ENCODE measurements around the gene SLC35F1. TPM values are rescaled to one million over a fixed set of nuclear protein-coding genes. Genes with fewer than 3 reads are reported as not detected.

Gene SLC35F1
- total RNA-seq, 1 donor from 2014 or later = not detected

DNA sequence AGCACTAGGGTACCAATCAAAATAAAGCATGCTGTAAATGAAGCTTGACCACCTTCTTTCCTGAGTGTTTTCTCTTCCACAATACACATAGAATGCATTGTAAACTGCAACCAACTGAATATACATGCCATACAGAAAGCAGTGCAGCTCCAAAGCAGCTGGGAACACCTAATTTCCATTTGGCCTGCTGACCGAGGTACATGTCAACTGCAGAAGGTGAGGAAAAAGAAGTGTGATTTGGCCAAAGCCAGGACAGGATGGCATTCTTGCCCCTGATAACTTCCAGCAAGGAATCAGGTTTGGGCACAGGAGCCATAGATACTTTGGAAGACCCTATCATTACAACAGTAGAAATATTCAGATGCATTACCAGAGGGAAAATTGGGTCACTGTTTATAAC lies 258.4 kb downstream of the SLC35F1 start:
- Mint-ChIP-seq H3K4me3 (ENCODE audit: unreplicated experiment) (no peak overlapping the region), H3K27me3 (ENCODE audit: unreplicated experiment) (peaks cover 7% of the 10 kb centered on the region), H3K36me3 (ENCODE audit: unreplicated experiment) (no peaks in the 10 kb centered on the region), H3K27ac (ENCODE audit: unreplicated experiment) (no peak overlapping the region), H3K9me3 (ENCODE audit: unreplicated experiment) (no peaks in the 10 kb centered on the region), H3K4me1 (ENCODE audit: unreplicated experiment) (no peaks in the 10 kb centered on the region)
- DNase-seq (ENCODE audit: extremely low spot score, unreplicated experiment) = no peak
- TF ChIP-seq, protein P1, sequence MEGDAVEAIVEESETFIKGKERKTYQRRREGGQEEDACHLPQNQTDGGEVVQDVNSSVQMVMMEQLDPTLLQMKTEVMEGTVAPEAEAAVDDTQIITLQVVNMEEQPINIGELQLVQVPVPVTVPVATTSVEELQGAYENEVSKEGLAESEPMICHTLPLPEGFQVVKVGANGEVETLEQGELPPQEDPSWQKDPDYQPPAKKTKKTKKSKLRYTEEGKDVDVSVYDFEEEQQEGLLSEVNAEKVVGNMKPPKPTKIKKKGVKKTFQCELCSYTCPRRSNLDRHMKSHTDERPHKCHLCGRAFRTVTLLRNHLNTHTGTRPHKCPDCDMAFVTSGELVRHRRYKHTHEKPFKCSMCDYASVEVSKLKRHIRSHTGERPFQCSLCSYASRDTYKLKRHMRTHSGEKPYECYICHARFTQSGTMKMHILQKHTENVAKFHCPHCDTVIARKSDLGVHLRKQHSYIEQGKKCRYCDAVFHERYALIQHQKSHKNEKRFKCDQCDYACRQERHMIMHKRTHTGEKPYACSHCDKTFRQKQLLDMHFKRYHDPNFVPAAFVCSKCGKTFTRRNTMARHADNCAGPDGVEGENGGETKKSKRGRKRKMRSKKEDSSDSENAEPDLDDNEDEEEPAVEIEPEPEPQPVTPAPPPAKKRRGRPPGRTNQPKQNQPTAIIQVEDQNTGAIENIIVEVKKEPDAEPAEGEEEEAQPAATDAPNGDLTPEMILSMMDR (IDR thresholded peaks at IDR 0.05) = no peak

DNA sequence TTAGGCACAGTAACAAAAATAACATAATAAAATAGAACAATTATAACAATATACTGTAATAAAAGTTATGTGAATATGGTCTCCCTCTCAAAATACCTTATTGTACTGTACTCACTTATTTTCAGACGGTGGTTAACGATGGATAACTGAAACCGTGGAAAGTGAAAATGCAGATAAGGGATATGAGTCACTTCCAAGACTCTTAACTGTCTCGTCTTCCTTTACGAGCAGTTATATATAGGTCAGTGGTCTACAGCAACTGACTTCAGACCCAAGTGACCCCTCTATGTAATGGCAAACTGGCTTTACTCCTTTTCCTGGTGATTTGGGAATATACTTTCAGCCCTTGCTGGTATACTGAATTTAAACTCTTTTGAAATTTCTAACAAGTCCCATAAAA lies 261.4 kb downstream of the SLC35F1 start:
- Mint-ChIP-seq H3K36me3 (ENCODE audit: unreplicated experiment) (no peaks in the 10 kb centered on the region), H3K4me1 (ENCODE audit: unreplicated experiment) (no peaks in the 10 kb centered on the region), H3K27ac (ENCODE audit: unreplicated experiment) (no peak overlapping the region), H3K9me3 (ENCODE audit: unreplicated experiment) (peaks cover under 1% of the 10 kb centered on the region), H3K4me3 (ENCODE audit: unreplicated experiment) (no peak overlapping the region), H3K27me3 (ENCODE audit: unreplicated experiment) (peaks cover 7% of the 10 kb centered on the region)
- no peak for DNase-seq (ENCODE audit: extremely low spot score, unreplicated experiment)
- TF ChIP-seq, protein P1 (IDR thresholded peaks at IDR 0.05) = no peak

DNA sequence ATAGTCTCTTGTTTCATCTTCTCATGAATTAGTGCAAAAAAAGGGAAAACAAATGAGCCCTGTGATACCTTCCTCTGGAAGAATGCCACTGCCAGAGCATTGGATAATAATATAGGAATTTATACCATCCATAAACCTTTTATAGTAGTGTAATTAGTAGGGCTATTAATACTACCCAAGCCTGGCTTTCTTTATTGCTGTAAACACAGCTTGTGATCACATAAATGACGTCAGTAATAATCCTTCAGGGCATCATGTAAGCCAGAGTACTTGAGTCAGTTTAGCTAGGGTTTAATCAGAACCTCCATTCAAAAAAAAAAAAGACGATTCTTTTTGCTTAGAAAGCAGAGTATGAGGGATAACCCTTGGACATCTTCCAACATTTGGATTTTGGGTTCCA lies 264.8 kb downstream of the SLC35F1 start:
- Mint-ChIP-seq H3K27ac (ENCODE audit: unreplicated experiment) (no peak overlapping the region), H3K4me3 (ENCODE audit: unreplicated experiment) (no peak overlapping the region)

DNA sequence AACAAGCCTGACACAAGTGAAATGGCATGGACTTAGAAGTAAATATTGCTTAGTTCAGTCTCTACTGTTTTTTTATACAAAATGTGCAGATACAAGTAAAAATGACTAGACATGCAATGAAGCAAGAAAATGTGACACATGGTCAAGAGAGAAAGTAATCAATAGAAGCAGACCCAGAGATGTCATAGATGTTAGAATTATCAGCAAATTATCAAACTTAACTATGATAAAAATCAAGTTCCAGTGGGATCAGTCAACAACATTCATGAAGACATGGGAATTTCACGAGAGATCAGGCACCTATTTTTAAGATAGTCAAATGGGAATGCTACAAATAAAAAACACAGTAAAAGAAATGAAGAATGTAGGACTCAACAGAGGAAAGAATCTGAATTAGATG lies 267.0 kb downstream of the SLC35F1 start:
- Mint-ChIP-seq H3K27ac (ENCODE audit: unreplicated experiment) (no peak overlapping the region), H3K4me1 (ENCODE audit: unreplicated experiment) (no peaks in the 10 kb centered on the region), H3K4me3 (ENCODE audit: unreplicated experiment) (no peak overlapping the region), H3K36me3 (ENCODE audit: unreplicated experiment) (no peaks in the 10 kb centered on the region), H3K27me3 (ENCODE audit: unreplicated experiment) (peaks cover 16% of the 10 kb centered on the region), H3K9me3 (ENCODE audit: unreplicated experiment) (peaks cover 14% of the 10 kb centered on the region)
- TF ChIP-seq, protein P1 (IDR thresholded peaks at IDR 0.05) = no peak
- no peak for DNase-seq (ENCODE audit: extremely low spot score, unreplicated experiment)

More for the DNA sequence above, 264.8 kb downstream of the SLC35F1 start:
- Mint-ChIP-seq H3K27me3 (ENCODE audit: unreplicated experiment) (peaks cover 16% of the 10 kb centered on the region), H3K4me1 (ENCODE audit: unreplicated experiment) (no peaks in the 10 kb centered on the region), H3K9me3 (ENCODE audit: unreplicated experiment) (peaks cover 14% of the 10 kb centered on the region), H3K36me3 (ENCODE audit: unreplicated experiment) (no peaks in the 10 kb centered on the region)
- no peak for DNase-seq (ENCODE audit: extremely low spot score, unreplicated experiment)
- TF ChIP-seq, protein P1 (IDR thresholded peaks at IDR 0.05) = no peak

DNA sequence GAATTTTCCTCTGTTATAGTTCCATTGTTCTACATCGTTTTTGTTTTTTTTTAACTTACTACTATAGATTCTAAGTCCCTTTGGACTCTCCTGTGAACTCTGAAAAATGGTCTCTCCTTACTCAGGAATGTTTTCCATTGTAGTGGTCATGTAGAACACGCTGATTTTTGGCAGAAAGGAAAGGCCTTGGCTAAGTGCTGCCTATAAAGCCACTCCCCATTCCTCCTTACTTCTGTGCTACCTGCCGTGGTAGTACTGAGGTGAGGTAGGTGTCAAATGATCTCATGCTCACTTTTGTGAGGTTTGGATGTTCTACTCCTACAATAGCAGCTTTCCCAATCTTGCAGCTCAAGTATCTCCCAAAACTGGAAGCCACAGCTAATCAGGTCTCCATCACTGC lies 270.7 kb downstream of the SLC35F1 start:
- H3K9me3 Mint-ChIP-seq (ENCODE audit: unreplicated experiment) = peaks cover 14% of the 10 kb centered on the region
- DNase-seq (ENCODE audit: extremely low spot score, unreplicated experiment) = no peak

More for the DNA sequence above, 270.7 kb downstream of the SLC35F1 start:
- H3K27me3 Mint-ChIP-seq (ENCODE audit: unreplicated experiment) = peaks cover 31% of the 10 kb centered on the region
- no peak overlapping the region for H3K27ac Mint-ChIP-seq (ENCODE audit: unreplicated experiment)
- TF ChIP-seq, protein P1 (IDR thresholded peaks at IDR 0.05) = no peak
- H3K4me3 Mint-ChIP-seq (ENCODE audit: unreplicated experiment) = no peak overlapping the region
- no peaks in the 10 kb centered on the region for H3K36me3 Mint-ChIP-seq (ENCODE audit: unreplicated experiment)
- H3K4me1 Mint-ChIP-seq (ENCODE audit: unreplicated experiment) = no peaks in the 10 kb centered on the region
